A549 (cell line): ENCODE data around the gene F8. TPM values are rescaled to one million over a fixed set of nuclear protein-coding genes. Genes with fewer than 3 reads are reported as not detected.
"Not testable (repeated sequence)": the region's sequence is repeated elsewhere in the genome, so short reads cannot be mapped to it uniquely, and the experiment has no call there.

ENCODE experiments used
- ATAC-seq, 2 experiments: fragments of 200-7000 bp in 1 of 2; fragments of >200 bp in 1 of 2; cut with Nextera tagmentation in 1 of 2; cut with Tn5 transposase in 1 of 2; 3 replicates each; pipeline versions ENCODE4 v1.8.0 to v1.9.1; 2018 to 2020; ENCODE audit warnings: mild to moderate bottlenecking in 1 of 2, moderate library complexity in 1 of 2
- CTCF ChIA-PET: fragments of 300-600 bp; sonication (Branson Sonifier 250); formaldehyde crosslinking; extraction: SDS; loops from one replicate; lab custom pipeline; 2021; ENCODE audit warnings: antibody characterized with exemption, inconsistent platforms; lab: Yijun Ruan, JAX
- POLR2A ChIA-PET: fragments of 350-600 bp; formaldehyde crosslinking; extraction: SDS; loops from one replicate; lab custom pipeline; 2021; ENCODE audit warnings: antibody characterized with exemption, inconsistent platforms; lab: Yijun Ruan, JAX
- DNase-seq, 2 experiments: peaks; one replicate each; pipeline versions ENCODE4 v3.0.0 to v3.0.0-alpha.2; 2011 to 2016; ENCODE audit warnings: low read depth in 1 of 2, low spot score in 1 of 2
- FAIRE-seq: peaks from 2 replicates; lab custom pipeline; 2011; peaks lifted over from hg19 to GRCh38; lab: Jason Lieb, UNC
- H3K27ac ChIP-seq, 2 experiments: fragments of >200 bp; sonication (Bioruptor Twin); formaldehyde crosslinking; 3 replicates each; pipeline ENCODE4 v1.5.1; 2016 to 2017
- H3K4me1 ChIP-seq: fragments of >200 bp; sonication (Bioruptor Twin); formaldehyde crosslinking; 3 replicates; pipeline ENCODE4 v1.6.1; 2016
- H3K4me2 ChIP-seq: fragments of >200 bp; sonication (Bioruptor Twin); formaldehyde crosslinking; 3 replicates; pipeline ENCODE4 v1.6.1; 2016
- H3K4me3 ChIP-seq: fragments of >200 bp; sonication (Bioruptor Twin); formaldehyde crosslinking; 3 replicates; pipeline ENCODE4 v1.5.1; 2016
- H3K9me3 ChIP-seq: fragments of >200 bp; sonication (Bioruptor Twin); formaldehyde crosslinking; 3 replicates; pipeline ENCODE4 v1.6.1; 2016
- CEBPB ChIP-seq, 2 experiments: fragments of >200 bp in 1 of 2; sonication (Bioruptor Twin) in 1 of 2; formaldehyde crosslinking in 1 of 2; IDR thresholded peaks; 2 replicates each; pipeline ENCODE4 v1.6.1; 2012 to 2016
- CHD4 ChIP-seq: fragments of 200-600 bp; sonication (generic); IDR thresholded peaks from 2 replicates; pipeline ENCODE4 v1.6.1; 2016; ENCODE audit warnings: antibody characterized with exemption, mild to moderate bottlenecking, borderline replicate concordance
- FOSB ChIP-seq: fragments of 250-450 bp; sonication (Bioruptor Pico); IDR thresholded peaks from 2 replicates; pipeline ENCODE4 v1.5.0; 2020; ENCODE audit warnings: mild to moderate bottlenecking, moderate library complexity
- FOSL2 ChIP-seq, 2 experiments: fragments of 450-650 bp in 1 of 2; fragments of >200 bp in 1 of 2; sonication (Bioruptor Twin) in 1 of 2; formaldehyde crosslinking; IDR thresholded peaks; 2 replicates each; pipeline versions ENCODE4 v1.5.0 to v1.6.1; 2016 to 2020; ENCODE audit warnings: mild to moderate bottlenecking in 1 of 2, moderate library complexity in 1 of 2
- FOXS1 ChIP-seq: fragments of 250-450 bp; sonication (Bioruptor Pico); IDR thresholded peaks from 2 replicates; pipeline ENCODE4 v1.5.0; 2020; ENCODE audit warnings: mild to moderate bottlenecking, moderate library complexity
- GATA3 ChIP-seq: IDR thresholded peaks from 2 replicates; pipeline ENCODE4 v1.6.1; 2012; ENCODE audit warnings: borderline replicate concordance
- HDAC2 ChIP-seq: fragments of 200-600 bp; sonication (generic); IDR thresholded peaks from 2 replicates; pipeline ENCODE4 v1.6.1; 2016
- HEYL ChIP-seq: fragments of 250-450 bp; sonication (Bioruptor Pico); IDR thresholded peaks from 2 replicates; pipeline ENCODE4 v1.8.0; 2021; ENCODE audit warnings: mild to moderate bottlenecking, moderate library complexity
- HOXB13 ChIP-seq: fragments of 250-450 bp; sonication (Bioruptor Pico); IDR thresholded peaks from 2 replicates; pipeline ENCODE4 v1.5.0; 2020; ENCODE audit warnings: low read depth, mild to moderate bottlenecking, moderate library complexity
- JUN ChIP-seq, 2 experiments: fragments of >200 bp; sonication (Bioruptor Twin); formaldehyde crosslinking; IDR thresholded peaks; 2 replicates in 1 of 2; 3 replicates in 1 of 2; pipeline ENCODE4 v1.6.1; 2016 to 2017
- KDM1A ChIP-seq: fragments of 200-600 bp; sonication (generic); IDR thresholded peaks from 2 replicates; pipeline ENCODE4 v1.6.1; 2016; ENCODE audit warnings: low read depth, mild to moderate bottlenecking
- MAFK ChIP-seq: fragments of 450-650 bp; IDR thresholded peaks from 2 replicates; pipeline ENCODE4 v1.6.1; 2014; ENCODE audit not compliant: partially characterized antibody
- POLR2AphosphoS2 ChIP-seq: conservative IDR thresholded peaks from 2 replicates; pipeline ENCODE4 v1.6.1; 2012; ENCODE audit warnings: low read length, improper control_type of control experiment, inconsistent platforms
- RAD21 ChIP-seq, 2 experiments: fragments of >200 bp in 1 of 2; sonication (Bioruptor Twin) in 1 of 2; formaldehyde crosslinking in 1 of 2; IDR thresholded peaks in 1 of 2; conservative IDR thresholded peaks in 1 of 2; 2 replicates in 1 of 2; 3 replicates in 1 of 2; pipeline ENCODE4 v1.6.1; 2012 to 2018; ENCODE audit warnings: inconsistent platforms in 1 of 2
- RFX5 ChIP-seq: fragments of 450-650 bp; IDR thresholded peaks from 2 replicates; pipeline ENCODE4 v1.7.1; 2014; ENCODE audit warnings: antibody characterized with exemption, mild to moderate bottlenecking, moderate library complexity
- ZFP36 ChIP-seq: fragments of 450-650 bp; IDR thresholded peaks from 2 replicates; pipeline ENCODE4 v1.6.1; 2014; ENCODE audit warnings: borderline replicate concordance; ENCODE audit not compliant: partially characterized antibody
- WGBS: methylation state at CpG from one replicate; pipeline ENCODE4 v1.1.6; 2017; ENCODE audit errors: missing lambda C conversion rate; 5-methylcytosine and 5-hydroxymethylcytosine counted together
- polyA plus RNA-seq, 4 experiments: library from polyadenylated mRNA; depleted of rRNA in 3 of 4; stranded (reverse); fragments of >200 nt; fragmentation: RNase III in 1 of 4; extraction: RNeasy Plus Mini Kit Qiagen cat#74134 plus additional on column Dnase treatment in 1 of 4; gene quantifications; 2 replicates in 3 of 4; 3 replicates in 1 of 4; pipeline ENCODE4 v1.2.3, GENCODE V29; 2011 to 2017
- TF ChIP-seq, protein P1 (sequence below): fragments of 250-450 bp; sonication (Bioruptor Pico); IDR thresholded peaks from 2 replicates; pipeline ENCODE4 v1.5.0; 2021; ENCODE audit warnings: mild to moderate bottlenecking, moderate library complexity, borderline replicate concordance
- TF ChIP-seq, protein P2 (sequence below): IDR thresholded peaks from 2 replicates; pipeline ENCODE4 v1.6.1; 2012
- TF ChIP-seq, protein P3 (sequence below): fragments of >200 bp; sonication (Bioruptor Twin); formaldehyde crosslinking; IDR thresholded peaks from 2 replicates; pipeline ENCODE4 v1.6.1; 2016

The F8 gene
- polyA plus RNA-seq, 2 of the 4 experiments (the other 2 are of a cell fraction): 4.3 to 6.9 TPM

DNA sequence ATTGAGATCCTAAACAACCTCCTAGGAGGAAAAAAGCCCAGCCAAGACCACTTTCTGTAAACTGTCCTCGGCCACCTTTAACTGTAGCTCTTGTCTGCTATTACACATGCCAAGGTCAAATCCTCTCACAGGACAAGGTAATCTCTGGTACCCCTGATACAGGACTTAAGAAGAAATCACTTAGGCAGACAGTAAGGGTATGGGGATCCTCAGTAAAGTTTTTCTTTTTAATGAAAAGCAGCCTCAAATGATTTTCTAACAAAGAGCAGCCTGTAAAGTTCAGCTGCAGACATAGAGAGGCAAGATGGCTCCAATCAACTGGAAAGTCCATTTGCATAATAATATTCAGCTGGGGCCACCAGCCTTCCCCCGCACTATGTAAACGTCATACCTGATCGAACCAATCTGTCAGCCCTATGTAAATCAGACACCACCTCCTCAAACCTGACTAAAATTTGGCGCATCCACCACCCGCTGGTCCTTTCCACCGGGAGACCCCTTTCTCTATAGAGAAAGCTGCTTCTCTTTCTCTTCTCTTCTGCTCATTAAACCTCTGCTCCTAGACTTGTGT lies 202.7 kb downstream of the F8 start:
- ATAC-seq (no peak), DNase-seq (no peak), FAIRE-seq (no peak)
- ChIA-PET CTCF (interaction anchor here (1.0 to 2.4 kb wide), 2 partner anchors 20 to 71 kb away, joined by 3 to 6 read pairs; no protein-coding TSS in a partner anchor), POLR2A (no interaction called here)
- H3K4me2 ChIP-seq: no peak overlapping the region
- no peaks in the 10 kb centered on the region for H3K9me3 ChIP-seq
- H3K4me1 ChIP-seq: 0 out of 3 replicates have a peak, but pooled peaks cover 3% of the 10 kb centered on the region
- H3K27ac ChIP-seq: no peak overlapping the region
- H3K4me3 ChIP-seq: no peak overlapping the region
- no peak for TF ChIP-seq CEBPB (IDR thresholded peaks at IDR 0.05)
- no peak for TF ChIP-seq KDM1A
- TF ChIP-seq FOSL2 (IDR thresholded peaks at IDR 0.05): no peak
- TF ChIP-seq FOSL2 (CRISPR knock-in tag; IDR thresholded peaks at IDR 0.05): no peak
- TF ChIP-seq, protein P1, sequence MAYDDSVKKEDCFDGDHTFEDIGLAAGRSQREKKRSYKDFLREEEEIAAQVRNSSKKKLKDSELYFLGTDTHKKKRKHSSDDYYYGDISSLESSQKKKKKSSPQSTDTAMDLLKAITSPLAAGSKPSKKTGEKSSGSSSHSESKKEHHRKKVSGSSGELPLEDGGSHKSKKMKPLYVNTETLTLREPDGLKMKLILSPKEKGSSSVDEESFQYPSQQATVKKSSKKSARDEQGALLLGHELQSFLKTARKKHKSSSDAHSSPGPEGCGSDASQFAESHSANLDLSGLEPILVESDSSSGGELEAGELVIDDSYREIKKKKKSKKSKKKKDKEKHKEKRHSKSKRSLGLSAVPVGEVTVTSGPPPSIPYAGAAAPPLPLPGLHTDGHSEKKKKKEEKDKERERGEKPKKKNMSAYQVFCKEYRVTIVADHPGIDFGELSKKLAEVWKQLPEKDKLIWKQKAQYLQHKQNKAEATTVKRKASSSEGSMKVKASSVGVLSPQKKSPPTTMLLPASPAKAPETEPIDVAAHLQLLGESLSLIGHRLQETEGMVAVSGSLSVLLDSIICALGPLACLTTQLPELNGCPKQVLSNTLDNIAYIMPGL (CRISPR knock-in tag): no peak
- TF ChIP-seq JUN (IDR thresholded peaks at IDR 0.05): no peak
- TF ChIP-seq GATA3: no peak
- TF ChIP-seq POLR2AphosphoS2: no peak
- TF ChIP-seq HOXB13: no peak
- TF ChIP-seq ZFP36: no peak
- TF ChIP-seq RAD21 (conservative IDR thresholded peaks at IDR 0.05 in 1 of 2, IDR thresholded peaks at IDR 0.05 in 1 of 2): no peak
- no peak for TF ChIP-seq RFX5
- TF ChIP-seq HEYL (CRISPR knock-in tag): no peak
- TF ChIP-seq, protein P2, sequence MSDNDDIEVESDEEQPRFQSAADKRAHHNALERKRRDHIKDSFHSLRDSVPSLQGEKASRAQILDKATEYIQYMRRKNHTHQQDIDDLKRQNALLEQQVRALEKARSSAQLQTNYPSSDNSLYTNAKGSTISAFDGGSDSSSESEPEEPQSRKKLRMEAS: no peak
- TF ChIP-seq FOXS1: no peak
- TF ChIP-seq FOSB (CRISPR knock-in tag): no peak
- no peak for TF ChIP-seq MAFK
- no peak for TF ChIP-seq HDAC2
- WGBS: 68% methylated on average over 7 of the region's 7 CpGs

DNA sequence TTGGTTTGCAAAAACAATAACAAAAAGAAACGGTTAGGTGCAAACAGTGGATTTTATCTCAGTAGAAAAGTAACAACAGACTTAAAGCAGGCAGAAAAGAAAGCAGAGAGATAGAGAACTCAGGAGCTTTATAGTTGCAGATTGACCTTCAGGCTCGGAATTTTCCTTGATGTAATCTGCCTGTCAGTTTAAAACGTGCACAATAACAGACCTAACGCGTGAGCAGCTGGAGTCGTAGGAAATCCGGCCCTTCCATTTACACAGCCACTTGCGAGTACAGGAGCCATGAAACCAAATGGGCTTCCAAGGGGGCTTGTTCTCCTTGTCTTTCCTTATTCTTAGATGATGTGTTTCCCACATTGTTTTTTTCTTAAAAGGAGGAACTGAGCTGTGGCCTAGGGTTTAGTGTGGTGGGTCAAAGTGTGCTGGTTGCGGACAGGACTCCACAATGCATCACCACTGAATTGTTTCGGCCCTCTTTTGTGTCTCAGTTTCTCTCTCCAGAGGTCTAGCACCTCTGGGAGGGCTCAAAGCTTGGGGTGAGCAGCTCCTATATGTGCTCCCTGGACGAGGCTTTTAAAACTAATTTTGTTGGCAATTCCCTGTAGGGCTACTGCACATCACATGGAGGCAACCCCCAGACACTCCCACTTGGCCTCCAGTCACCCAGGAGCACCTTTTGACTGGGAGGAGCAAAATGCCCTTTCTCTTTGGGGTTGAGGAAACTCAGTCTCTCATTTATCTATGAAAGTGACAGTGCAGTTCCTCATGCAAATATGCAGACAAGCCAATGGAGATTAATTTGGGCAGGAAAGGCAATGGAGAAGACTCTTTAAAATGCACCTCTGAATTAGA lies 203.4 kb downstream of the F8 start:
- CTCF ChIA-PET: interaction anchor here (1.0 to 2.4 kb wide), 2 partner anchors 21 to 71 kb away, joined by 3 to 6 read pairs; no protein-coding TSS in a partner anchor
- ATAC-seq: no peak; a peak in 1 of 6 replicates
- Histone ChIP-seq H3K9me3 (no peaks in the 10 kb centered on the region), H3K4me1 (0 out of 3 replicates have a peak, but pooled peaks cover 3% of the 10 kb centered on the region), H3K27ac (no peak overlapping the region), H3K4me3 (no peak overlapping the region), H3K4me2 (no peak overlapping the region)
- TF ChIP-seq, protein P3, sequence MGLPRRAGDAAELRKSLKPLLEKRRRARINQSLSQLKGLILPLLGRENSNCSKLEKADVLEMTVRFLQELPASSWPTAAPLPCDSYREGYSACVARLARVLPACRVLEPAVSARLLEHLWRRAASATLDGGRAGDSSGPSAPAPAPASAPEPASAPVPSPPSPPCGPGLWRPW: no peak
- TF ChIP-seq CHD4: no peak
- POLR2A ChIA-PET: no interaction called here
- no peak for FAIRE-seq
- no peak for DNase-seq
- 70% methylated on average over 11 of the region's 11 CpGs for WGBS

DNA sequence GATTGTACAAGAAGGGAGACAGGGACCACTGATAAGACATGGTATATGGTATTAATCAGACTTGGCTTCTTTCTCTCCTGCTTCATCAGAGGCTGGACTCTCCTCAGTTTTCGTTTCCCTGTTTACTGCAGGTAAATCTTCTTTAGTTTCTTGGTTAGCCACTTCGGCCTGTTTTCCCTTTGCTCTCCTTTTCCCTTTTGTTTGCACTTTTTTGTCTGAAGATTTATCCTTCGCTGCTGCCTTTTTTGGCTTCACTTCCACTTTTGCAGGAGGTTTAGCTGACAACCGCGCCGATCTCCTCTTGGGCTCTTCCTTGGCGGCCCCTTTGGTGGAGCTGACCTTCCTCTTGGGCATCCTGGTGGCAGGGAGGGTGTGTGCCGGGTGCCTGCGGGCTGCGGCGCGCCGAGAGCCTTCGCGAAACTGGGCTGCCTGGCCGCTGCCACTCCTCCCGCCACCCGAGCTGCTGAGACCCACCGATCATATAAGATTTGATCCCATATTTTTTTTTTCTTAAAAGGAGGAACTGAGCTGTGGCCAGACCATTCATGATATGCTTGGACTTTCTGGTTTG lies 205.4 kb downstream of the F8 start:
- CTCF ChIA-PET, H3K27ac ChIP-seq, POLR2A ChIA-PET, H3K4me2 ChIP-seq, H3K9me3 ChIP-seq, DNase-seq, FAIRE-seq, H3K4me1 ChIP-seq, H3K4me3 ChIP-seq, ATAC-seq: not testable (repeated sequence)
- WGBS: 86% methylated on average over 19 of the region's 19 CpGs

DNA sequence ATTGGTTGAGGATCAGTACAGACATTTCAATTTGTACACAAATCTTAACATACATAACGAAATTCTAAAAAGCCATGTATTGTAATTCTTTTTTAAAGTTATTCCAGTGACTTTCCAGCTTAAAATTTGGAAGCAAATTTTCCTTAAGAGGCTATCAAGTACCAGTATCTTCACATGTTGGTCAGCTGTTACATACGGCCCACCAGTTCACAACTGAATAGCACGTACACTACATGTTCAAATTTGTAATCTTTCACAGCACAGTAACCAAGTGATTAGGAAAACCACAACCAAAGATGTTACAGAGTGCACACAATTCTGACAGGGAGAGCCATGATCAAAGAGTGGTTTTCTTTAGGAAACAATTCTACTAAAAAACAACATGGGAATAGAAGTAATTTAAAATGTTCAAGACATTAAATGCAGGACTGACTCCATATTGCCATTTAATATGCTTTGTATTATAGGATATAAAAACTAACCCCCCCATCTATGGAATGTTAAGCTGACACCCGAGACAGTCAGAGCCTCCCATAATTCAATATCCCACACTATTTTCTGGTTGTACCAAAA lies 206.1 kb downstream of the F8 start:
- FAIRE-seq, POLR2A ChIA-PET, ATAC-seq, H3K4me1 ChIP-seq, CTCF ChIA-PET, H3K4me3 ChIP-seq, H3K4me2 ChIP-seq, H3K9me3 ChIP-seq, H3K27ac ChIP-seq, DNase-seq: not testable (repeated sequence)
- WGBS: 63% methylated on average over 4 of the region's 4 CpGs
